HepG2 (cell line): ENCODE measurements around the gene CD79A. TPM values are rescaled to one million over a fixed set of nuclear protein-coding genes. Genes with fewer than 3 reads are reported as not detected.

Experiments
- CBFB ChIP-seq: sonication (generic); formaldehyde crosslinking; IDR thresholded peaks from 2 replicates; pipeline ENCODE4 v1.4.0; 2020; ENCODE audit warnings: missing genetic modification reagents
- CEBPB ChIP-seq: IDR thresholded peaks from 2 replicates; pipeline ENCODE4 v1.6.1; 2011; ENCODE audit warnings: low read depth, low read length, improper control_type of control experiment, borderline replicate concordance
- DDIT3 ChIP-seq: sonication (generic); formaldehyde crosslinking; IDR thresholded peaks from 2 replicates; pipeline ENCODE4 v1.4.0; 2020; ENCODE audit warnings: mild to moderate bottlenecking, missing genetic modification reagents
- DMAP1 ChIP-seq: IDR thresholded peaks from 2 replicates; pipeline ENCODE4 v1.6.1; 2016
- FOXC1 ChIP-seq: sonication (generic); formaldehyde crosslinking; IDR thresholded peaks from 2 replicates; pipeline ENCODE4 v1.8.0; 2022; ENCODE audit warnings: mild to moderate bottlenecking, missing genetic modification reagents, borderline replicate concordance
- GATAD2A ChIP-seq: IDR thresholded peaks from 2 replicates; pipeline ENCODE4 v1.6.1; 2016
- IRF2 ChIP-seq: IDR thresholded peaks from 2 replicates; pipeline ENCODE4 v1.6.1; 2018; ENCODE audit warnings: missing genetic modification reagents, missing compliant biosample characterization
- JUN ChIP-seq: sonication (generic); formaldehyde crosslinking; IDR thresholded peaks from 2 replicates; pipeline ENCODE4 v1.4.0; 2020; ENCODE audit warnings: mild to moderate bottlenecking, missing genetic modification reagents
- MYC ChIP-seq: sonication (generic); formaldehyde crosslinking; IDR thresholded peaks from 2 replicates; pipeline ENCODE4 v1.9.0; 2021; ENCODE audit warnings: missing genetic modification reagents, borderline replicate concordance
- RFXAP ChIP-seq: sonication (generic); formaldehyde crosslinking; IDR thresholded peaks from 2 replicates; pipeline ENCODE4 v1.4.0; 2020; ENCODE audit warnings: missing genetic modification reagents, borderline replicate concordance
- SOX13 ChIP-seq, 3 experiments: fragments of 450-650 bp in 1 of 3; sonication (generic) in 1 of 3; formaldehyde crosslinking in 1 of 3; IDR thresholded peaks in 2 of 3; conservative IDR thresholded peaks in 1 of 3; 2 replicates each; pipeline versions ENCODE4 v1.5.0 to v1.6.1; 2016 to 2020; ENCODE audit warnings: antibody characterized with exemption in 1 of 3, mild to moderate bottlenecking in 1 of 3, missing compliant biosample characterization in 1 of 3, missing genetic modification reagents in 1 of 3, moderate library complexity in 1 of 3
- TBX2 ChIP-seq: sonication (generic); formaldehyde crosslinking; IDR thresholded peaks from 2 replicates; pipeline ENCODE4 v1.5.0; 2020; ENCODE audit warnings: missing genetic modification reagents, mild to moderate bottlenecking, borderline replicate concordance
- ZFP41 ChIP-seq: sonication (generic); formaldehyde crosslinking; IDR thresholded peaks from 2 replicates; pipeline ENCODE4 v1.4.0; 2020; ENCODE audit warnings: mild to moderate bottlenecking, missing genetic modification reagents, borderline replicate concordance
- ZFP82 ChIP-seq: sonication (generic); formaldehyde crosslinking; IDR thresholded peaks from 2 replicates; pipeline ENCODE4 v1.5.1; 2020; ENCODE audit warnings: mild to moderate bottlenecking, missing genetic modification reagents, borderline replicate concordance
- ZKSCAN8 ChIP-seq: IDR thresholded peaks from 2 replicates; pipeline ENCODE4 v1.6.1; 2016; ENCODE audit warnings: borderline replicate concordance, missing genetic modification reagents, missing compliant biosample characterization
- ZNF101 ChIP-seq: sonication (generic); formaldehyde crosslinking; IDR thresholded peaks from 2 replicates; pipeline ENCODE4 v1.4.0; 2020; ENCODE audit warnings: mild to moderate bottlenecking, low read depth, missing genetic modification reagents, borderline replicate concordance
- ZNF121 ChIP-seq: sonication (generic); formaldehyde crosslinking; IDR thresholded peaks from 2 replicates; pipeline ENCODE4 v1.5.0; 2020; ENCODE audit warnings: mild to moderate bottlenecking, missing genetic modification reagents
- ZNF234 ChIP-seq: sonication (generic); formaldehyde crosslinking; conservative IDR thresholded peaks from 2 replicates; pipeline ENCODE4 v1.5.1; 2020; ENCODE audit warnings: mild to moderate bottlenecking, missing genetic modification reagents
- ZNF337 ChIP-seq: sonication (generic); formaldehyde crosslinking; IDR thresholded peaks from 2 replicates; pipeline ENCODE4 v1.5.1; 2020; ENCODE audit warnings: missing genetic modification reagents, low read depth, mild to moderate bottlenecking, borderline replicate concordance
- ZNF362 ChIP-seq: sonication (generic); formaldehyde crosslinking; IDR thresholded peaks from 2 replicates; pipeline ENCODE4 v1.4.0; 2020; ENCODE audit warnings: missing genetic modification reagents, mild to moderate bottlenecking, borderline replicate concordance
- ZNF552 ChIP-seq: sonication (generic); formaldehyde crosslinking; IDR thresholded peaks from 2 replicates; pipeline ENCODE4 v1.9.0; 2022; ENCODE audit warnings: missing genetic modification reagents, mild to moderate bottlenecking, borderline replicate concordance
- ZNF773 ChIP-seq: sonication (generic); formaldehyde crosslinking; IDR thresholded peaks from 2 replicates; pipeline ENCODE4 v1.4.0; 2020; ENCODE audit warnings: missing genetic modification reagents, borderline replicate concordance
- ZNF816 ChIP-seq: sonication (generic); formaldehyde crosslinking; IDR thresholded peaks from 2 replicates; pipeline ENCODE4 v1.8.0; 2022; ENCODE audit warnings: missing genetic modification reagents, mild to moderate bottlenecking, borderline replicate concordance
- polyA plus RNA-seq, 8 experiments: library from polyadenylated mRNA; depleted of rRNA in 3 of 8; stranded (reverse) in 7 of 8; unstranded in 1 of 8; fragments of >200 nt; fragmentation: Illumina TruSeq in 4 of 8; extraction: Trizol in 4 of 8; gene quantifications; 2 replicates each; pipeline versions ENCODE4 v1.2.1 to v1.2.3, GENCODE V29; 2011 to 2016; ENCODE audit warnings: low read depth in 4 of 8, missing spikeins in 1 of 8, mixed read lengths in 1 of 8; ENCODE audit not compliant: insufficient read depth in 1 of 8
- total RNA-seq, 5 experiments: library from RNA; depleted of rRNA; stranded (reverse); fragments of >200 nt; fragmentation: Illumina TruSeq; extraction: Trizol; gene quantifications; 2 replicates each; pipeline ENCODE4 v1.2.3, GENCODE V29; 2016; ENCODE audit warnings: low read depth in 1 of 5
- TF ChIP-seq, protein P1 (sequence below): sonication (generic); formaldehyde crosslinking; IDR thresholded peaks from 2 replicates; pipeline ENCODE4 v1.4.0; 2020; ENCODE audit warnings: missing genetic modification reagents
- TF ChIP-seq, protein P2 (sequence below): sonication (generic); formaldehyde crosslinking; IDR thresholded peaks from 2 replicates; pipeline ENCODE4 v1.4.0; 2020; ENCODE audit warnings: missing genetic modification reagents, borderline replicate concordance
- TF ChIP-seq, protein P3 (sequence below): sonication (generic); formaldehyde crosslinking; IDR thresholded peaks from 2 replicates; pipeline ENCODE4 v1.4.0; 2020; ENCODE audit warnings: missing genetic modification reagents; ENCODE audit errors: not compliant biosample characterization

The CD79A gene
- total and polyA plus RNA-seq, 2 of the 13 experiments (the other 11 are each of a cell fraction or from before 2014, with no cell fraction given) = 0.24 to 0.33 TPM

DNA sequence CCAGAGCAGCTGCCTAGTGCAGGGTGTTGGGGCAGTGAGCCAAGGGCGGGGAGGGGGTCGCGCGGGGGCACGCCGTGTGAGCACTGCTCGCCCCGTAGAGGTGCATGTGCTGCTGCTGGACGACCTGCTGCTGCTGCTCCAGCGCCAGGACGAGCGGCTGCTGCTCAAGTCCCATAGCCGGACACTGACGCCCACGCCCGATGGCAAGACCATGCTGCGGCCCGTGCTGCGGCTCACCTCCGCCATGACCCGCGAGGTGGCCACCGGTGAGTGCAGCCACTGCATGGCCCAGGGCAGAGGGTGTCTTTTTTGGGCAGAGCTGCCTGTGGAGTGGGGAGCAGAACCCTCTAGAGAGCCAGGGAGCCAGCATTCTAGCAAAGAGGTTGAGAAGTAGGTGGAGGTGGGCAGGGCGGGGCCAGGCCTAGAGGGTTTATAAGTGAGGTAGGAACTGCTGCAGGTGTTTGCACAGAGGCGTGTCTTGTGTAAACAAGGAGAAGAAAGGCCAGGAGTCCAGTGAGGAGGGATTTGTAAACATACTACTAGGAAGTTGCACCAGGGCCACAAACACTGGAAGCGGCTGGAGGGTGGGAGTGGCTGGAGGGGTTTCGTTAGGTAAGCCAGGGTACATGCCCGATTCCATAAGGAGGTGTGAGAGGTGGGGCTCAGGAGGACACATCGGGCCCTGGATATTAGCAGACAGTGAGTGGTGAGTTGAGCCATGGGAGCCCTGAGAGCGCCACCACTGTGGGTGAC, 27.2 kb downstream of the CD79A start (continued):
- TF ChIP-seq ZFP82 (CRISPR knock-in tag) (0 out of 2 replicates have a peak, but pooled peaks have one; percentile 43), ZNF773 (CRISPR knock-in tag) (no peak), DDIT3 (CRISPR knock-in tag) (no peak), ZFP41 (no peak), CEBPB (peak; percentile 14; the same call in 1 of the 2 replicates), ZNF234 (no peak), ZNF552 (no peak; the same call in 1 of the 2 replicates), ZNF816 (CRISPR knock-in tag) (no peak), FOXC1 (peak; percentile 31; the same call in 1 of the 2 replicates), ZNF337 (no peak), DMAP1 (CRISPR knock-in tag) (no peak), GATAD2A (CRISPR knock-in tag) (peak; percentile 91), ZKSCAN8 (CRISPR knock-in tag) (no peak; the same call in 1 of the 2 replicates), JUN (CRISPR knock-in tag) (0 out of 2 replicates have a peak, but pooled peaks have one; percentile 25), RFXAP (CRISPR knock-in tag) (no peak), CBFB (CRISPR knock-in tag) (no peak), ZNF101 (CRISPR knock-in tag) (no peak), SOX13 (IDR thresholded peaks at IDR 0.05) (peak; percentile 62; the same call in 1 of the 2 replicates), SOX13 (CRISPR knock-in tag; conservative IDR thresholded peaks at IDR 0.05 in 1 of 2, IDR thresholded peaks at IDR 0.05 in 1 of 2) (peak in 1 of 2 experiments; percentile 85; a peak in 2 of 4 replicates), ZNF362 (CRISPR knock-in tag) (no peak), MYC (no peak), IRF2 (CRISPR knock-in tag) (no peak), ZNF121 (CRISPR knock-in tag) (no peak), TBX2 (peak; percentile 91)
- TF ChIP-seq, protein P1, sequence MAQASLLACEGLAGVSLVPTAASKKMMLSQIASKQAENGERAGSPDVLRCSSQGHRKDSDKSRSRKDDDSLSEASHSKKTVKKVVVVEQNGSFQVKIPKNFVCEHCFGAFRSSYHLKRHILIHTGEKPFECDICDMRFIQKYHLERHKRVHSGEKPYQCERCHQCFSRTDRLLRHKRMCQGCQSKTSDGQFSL = no peak
- TF ChIP-seq, protein P2, sequence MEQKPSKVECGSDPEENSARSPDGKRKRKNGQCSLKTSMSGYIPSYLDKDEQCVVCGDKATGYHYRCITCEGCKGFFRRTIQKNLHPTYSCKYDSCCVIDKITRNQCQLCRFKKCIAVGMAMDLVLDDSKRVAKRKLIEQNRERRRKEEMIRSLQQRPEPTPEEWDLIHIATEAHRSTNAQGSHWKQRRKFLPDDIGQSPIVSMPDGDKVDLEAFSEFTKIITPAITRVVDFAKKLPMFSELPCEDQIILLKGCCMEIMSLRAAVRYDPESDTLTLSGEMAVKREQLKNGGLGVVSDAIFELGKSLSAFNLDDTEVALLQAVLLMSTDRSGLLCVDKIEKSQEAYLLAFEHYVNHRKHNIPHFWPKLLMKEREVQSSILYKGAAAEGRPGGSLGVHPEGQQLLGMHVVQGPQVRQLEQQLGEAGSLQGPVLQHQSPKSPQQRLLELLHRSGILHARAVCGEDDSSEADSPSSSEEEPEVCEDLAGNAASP (CRISPR knock-in tag) = peak; percentile 63; the same call in 1 of the 2 replicates
- TF ChIP-seq, protein P3, sequence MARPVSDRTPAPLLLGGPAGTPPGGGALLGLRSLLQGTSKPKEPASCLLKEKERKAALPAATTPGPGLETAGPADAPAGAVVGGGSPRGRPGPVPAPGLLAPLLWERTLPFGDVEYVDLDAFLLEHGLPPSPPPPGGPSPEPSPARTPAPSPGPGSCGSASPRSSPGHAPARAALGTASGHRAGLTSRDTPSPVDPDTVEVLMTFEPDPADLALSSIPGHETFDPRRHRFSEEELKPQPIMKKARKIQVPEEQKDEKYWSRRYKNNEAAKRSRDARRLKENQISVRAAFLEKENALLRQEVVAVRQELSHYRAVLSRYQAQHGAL (CRISPR knock-in tag) = no peak
